Measurements from ENCODE around the gene PCNX2. TPM values are rescaled to one million over a fixed set of nuclear protein-coding genes. Genes with fewer than 3 reads are reported as not detected.

Gene PCNX2
- total RNA-seq, 2 donors from 2014 or later: 23.9 to 39.1 TPM

DNA sequence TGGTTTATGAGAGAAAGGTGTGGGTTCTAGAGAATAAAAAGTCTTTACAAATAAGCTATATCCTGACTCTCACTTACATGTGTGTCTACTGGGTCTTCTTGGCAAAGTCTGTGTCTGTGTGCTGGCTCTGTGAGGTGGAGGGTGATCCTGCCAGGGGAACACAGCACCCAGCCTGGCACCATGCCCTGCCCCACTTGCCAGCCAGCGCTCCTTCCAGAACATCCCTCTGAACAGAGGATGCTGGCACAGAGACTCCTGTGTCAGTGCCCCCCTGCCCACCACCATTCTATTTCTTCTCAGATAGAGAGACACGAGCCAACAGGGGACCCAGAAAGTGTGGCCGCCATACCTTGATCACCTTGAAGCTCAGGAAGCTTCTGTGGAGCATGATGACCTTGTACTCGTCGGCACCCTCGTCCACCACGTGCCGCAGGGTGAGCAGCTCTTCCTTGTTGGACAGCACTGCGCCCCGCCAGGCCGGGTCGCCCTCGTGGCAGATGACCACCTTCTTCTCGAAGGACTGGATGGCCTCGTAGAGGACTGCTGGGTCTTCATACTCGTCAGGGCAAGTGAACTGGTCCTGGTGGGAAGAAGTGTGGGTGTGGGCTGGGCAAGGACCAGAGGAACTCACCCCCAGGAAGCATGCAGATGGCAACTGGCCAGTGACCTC, 295.4 kb downstream of the PCNX2 start:
- Mint-ChIP-seq H3K4me1 (peaks cover 6% of the 10 kb centered on the region), H3K27me3 (ENCODE audit: insufficient read depth) (no peaks in the 10 kb centered on the region), H3K9me3 (peaks cover 10% of the 10 kb centered on the region), H3K36me3 (ENCODE audit: low read depth) (peaks cover 66% of the 10 kb centered on the region), H3K27ac (no peak overlapping the region), H3K4me3 (no peak overlapping the region)
- TF ChIP-seq, protein P1, sequence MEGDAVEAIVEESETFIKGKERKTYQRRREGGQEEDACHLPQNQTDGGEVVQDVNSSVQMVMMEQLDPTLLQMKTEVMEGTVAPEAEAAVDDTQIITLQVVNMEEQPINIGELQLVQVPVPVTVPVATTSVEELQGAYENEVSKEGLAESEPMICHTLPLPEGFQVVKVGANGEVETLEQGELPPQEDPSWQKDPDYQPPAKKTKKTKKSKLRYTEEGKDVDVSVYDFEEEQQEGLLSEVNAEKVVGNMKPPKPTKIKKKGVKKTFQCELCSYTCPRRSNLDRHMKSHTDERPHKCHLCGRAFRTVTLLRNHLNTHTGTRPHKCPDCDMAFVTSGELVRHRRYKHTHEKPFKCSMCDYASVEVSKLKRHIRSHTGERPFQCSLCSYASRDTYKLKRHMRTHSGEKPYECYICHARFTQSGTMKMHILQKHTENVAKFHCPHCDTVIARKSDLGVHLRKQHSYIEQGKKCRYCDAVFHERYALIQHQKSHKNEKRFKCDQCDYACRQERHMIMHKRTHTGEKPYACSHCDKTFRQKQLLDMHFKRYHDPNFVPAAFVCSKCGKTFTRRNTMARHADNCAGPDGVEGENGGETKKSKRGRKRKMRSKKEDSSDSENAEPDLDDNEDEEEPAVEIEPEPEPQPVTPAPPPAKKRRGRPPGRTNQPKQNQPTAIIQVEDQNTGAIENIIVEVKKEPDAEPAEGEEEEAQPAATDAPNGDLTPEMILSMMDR (conservative IDR thresholded peaks at IDR 0.05): no peak
- Histone ChIP-seq H3K9me3 (ENCODE audit: control insufficient read depth, low read length) (peaks cover 4% of the 10 kb centered on the region), H3K36me3 (ENCODE audit: control insufficient read depth, insufficient read depth, low read length) (no peaks in the 10 kb centered on the region), H3K4me3 (ENCODE audit: low read length) (no peak overlapping the region), H3K27ac (ENCODE audit: low read depth, low read length) (no peak overlapping the region), H3K9ac (ENCODE audit: extremely low read depth, low read length, poor library complexity, severe bottlenecking) (no peak overlapping the region), H3K27me3 (ENCODE audit: control insufficient read depth, insufficient read depth, low read length, poor library complexity, severe bottlenecking) (no peaks in the 10 kb centered on the region), H3K4me1 (ENCODE audit: control insufficient read depth, insufficient read depth, low read length) (peaks cover 4% of the 10 kb centered on the region)
- 95 to 100% methylated on average over 10 to 16 of the region's 16 CpGs for WGBS, 2 experiments (ENCODE audit: insufficient coverage in 1 of 2, insufficient read length in 1 of 2)
- DNase-seq: no peak

DNA sequence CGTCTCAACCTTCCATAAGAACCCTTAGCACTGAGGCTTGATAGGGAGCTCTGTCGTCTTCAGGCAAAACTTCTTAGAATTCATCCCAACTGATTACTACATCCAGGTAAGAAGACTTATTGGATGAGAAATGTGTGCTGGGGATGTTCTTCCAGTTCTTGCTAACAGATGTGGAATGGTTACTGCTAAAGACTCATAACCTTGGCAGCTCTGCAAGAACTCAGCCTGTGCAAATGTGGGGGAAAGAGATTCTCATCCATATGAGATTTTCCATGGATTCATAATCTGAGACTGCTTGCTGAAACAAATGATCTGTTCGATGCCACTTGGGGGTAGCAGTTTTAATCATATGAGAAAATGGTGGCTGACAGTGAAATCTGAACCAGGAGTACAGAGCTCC, 296.9 kb downstream of the PCNX2 start:
- Mint-ChIP-seq H3K27me3 (ENCODE audit: insufficient read depth) (no peaks in the 10 kb centered on the region), H3K9me3 (peaks cover 22% of the 10 kb centered on the region), H3K27ac (no peak overlapping the region), H3K4me3 (no peak overlapping the region), H3K36me3 (ENCODE audit: low read depth) (peaks cover 79% of the 10 kb centered on the region), H3K4me1 (peaks cover 3% of the 10 kb centered on the region)
- Histone ChIP-seq H3K9me3 (ENCODE audit: control insufficient read depth, low read length) (peaks cover 18% of the 10 kb centered on the region), H3K4me3 (ENCODE audit: low read length) (no peak overlapping the region), H3K27me3 (ENCODE audit: control insufficient read depth, insufficient read depth, low read length, poor library complexity, severe bottlenecking) (no peaks in the 10 kb centered on the region), H3K36me3 (ENCODE audit: control insufficient read depth, insufficient read depth, low read length) (no peaks in the 10 kb centered on the region), H3K4me1 (ENCODE audit: control insufficient read depth, insufficient read depth, low read length) (no peaks in the 10 kb centered on the region), H3K9ac (ENCODE audit: extremely low read depth, low read length, poor library complexity, severe bottlenecking) (no peak overlapping the region), H3K27ac (ENCODE audit: low read depth, low read length) (no peak overlapping the region)
- DNase-seq: no peak
- 91% methylated on average over 3 of the region's 3 CpGs; no CpG with 5 or more reads in 1 of the 2 experiments for WGBS, 2 experiments (ENCODE audit: insufficient coverage in 1 of 2, insufficient read length in 1 of 2)
- TF ChIP-seq, protein P1 (conservative IDR thresholded peaks at IDR 0.05): no peak

DNA sequence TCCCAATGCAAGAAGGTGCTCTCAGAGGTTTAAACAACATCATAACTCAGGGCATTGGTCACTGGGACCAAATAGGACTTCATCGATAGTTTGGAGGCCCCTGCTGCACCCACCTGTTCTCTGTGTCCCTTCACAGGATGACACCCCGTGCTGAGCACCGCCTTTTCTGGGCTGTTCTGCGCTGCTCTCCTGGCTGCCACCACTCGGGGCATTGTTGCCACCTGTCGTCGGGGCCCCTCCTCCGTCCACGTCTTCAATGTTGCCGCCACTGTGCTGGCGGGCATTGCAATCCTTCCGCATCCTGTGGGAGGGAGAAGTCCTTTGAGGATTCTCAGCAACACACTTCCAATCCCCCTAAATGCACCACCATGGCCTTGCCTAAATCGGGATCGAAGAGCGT, 297.4 kb downstream of the PCNX2 start:
- Mint-ChIP-seq H3K27me3 (ENCODE audit: insufficient read depth) (peaks cover 1% of the 10 kb centered on the region), H3K4me1 (peaks cover 3% of the 10 kb centered on the region), H3K27ac (no peak overlapping the region), H3K36me3 (ENCODE audit: low read depth) (peaks cover 80% of the 10 kb centered on the region), H3K4me3 (no peak overlapping the region), H3K9me3 (peaks cover 23% of the 10 kb centered on the region)
- 97 to 100% methylated on average over 7 to 15 of the region's 15 CpGs for WGBS, 2 experiments (ENCODE audit: insufficient coverage in 1 of 2, insufficient read length in 1 of 2)
- DNase-seq: peak; percentile 58
- peaks cover 23% of the 10 kb centered on the region for H3K9me3 ChIP-seq (ENCODE audit: control insufficient read depth, low read length)
- H3K36me3 ChIP-seq (ENCODE audit: control insufficient read depth, insufficient read depth, low read length): no peaks in the 10 kb centered on the region
- H3K4me1 ChIP-seq (ENCODE audit: control insufficient read depth, insufficient read depth, low read length): no peaks in the 10 kb centered on the region
- no peak overlapping the region for H3K4me3 ChIP-seq (ENCODE audit: low read length)
- no peak overlapping the region for H3K27ac ChIP-seq (ENCODE audit: low read depth, low read length)
- no peaks in the 10 kb centered on the region for H3K27me3 ChIP-seq (ENCODE audit: control insufficient read depth, insufficient read depth, low read length, poor library complexity, severe bottlenecking)
- H3K9ac ChIP-seq (ENCODE audit: extremely low read depth, low read length, poor library complexity, severe bottlenecking): no peak overlapping the region
- TF ChIP-seq, protein P1 (conservative IDR thresholded peaks at IDR 0.05): peak; percentile 22

All from endodermal cell (in vitro differentiated cells).